ENCODE results near the gene KCNQ1OT1. TPM values are rescaled to one million over a fixed set of nuclear protein-coding genes. Genes with fewer than 3 reads are reported as not detected.
A peak's percentile ranks its signal among the peaks of the same experiment; 100 is the strongest.

Gene KCNQ1OT1
- total RNA-seq, 1 donor: 5.1 TPM

DNA sequence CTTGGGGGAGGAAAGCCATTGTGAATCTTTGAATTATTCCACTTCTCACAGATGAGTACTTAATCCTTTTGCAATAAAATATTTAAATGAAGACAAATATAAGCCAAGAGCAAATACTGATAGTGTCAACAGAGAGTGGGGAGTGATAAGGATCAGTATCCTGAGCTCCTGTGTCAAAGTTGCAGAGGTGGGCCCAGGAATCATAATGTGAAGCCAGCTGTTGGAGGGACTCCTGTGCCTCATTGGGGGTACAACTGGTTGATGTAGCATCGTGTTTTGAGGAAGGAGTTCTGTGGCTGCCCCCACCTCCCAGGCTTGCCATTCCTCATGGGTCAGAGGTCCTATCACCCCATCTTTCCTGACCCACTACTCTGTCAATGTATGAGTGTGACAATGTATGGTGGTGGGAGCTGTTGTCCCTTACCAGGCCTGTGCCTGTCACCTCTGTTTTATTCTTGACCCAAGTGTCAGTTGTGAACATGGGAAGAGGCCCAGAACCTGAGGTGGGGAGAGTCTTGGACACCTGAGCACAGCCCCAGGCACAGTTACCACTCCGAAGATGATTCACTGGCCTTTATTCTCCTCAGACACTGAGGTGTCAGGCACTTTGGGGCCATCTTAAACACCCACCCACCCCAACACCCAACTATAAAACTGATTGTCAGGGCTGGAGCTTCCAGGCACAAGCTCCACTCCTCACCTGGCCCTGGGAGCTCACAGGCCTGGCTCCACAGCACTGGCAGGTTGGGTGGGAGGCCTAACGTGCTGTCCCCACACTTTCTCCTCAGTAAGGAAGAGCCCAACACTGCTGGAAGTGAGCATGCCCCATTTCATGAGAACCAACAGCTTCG, 38.4 kb downstream of the KCNQ1OT1 start:
- no peak overlapping the region for H3K27ac ChIP-seq (ENCODE audit: low read depth, low read length)
- H3K4me2 ChIP-seq (ENCODE audit: insufficient read depth, low read length): no peak overlapping the region
- peaks cover 10% of the 10 kb centered on the region for H3K36me3 ChIP-seq (ENCODE audit: insufficient read depth, low read length)
- TF ChIP-seq, protein P1, sequence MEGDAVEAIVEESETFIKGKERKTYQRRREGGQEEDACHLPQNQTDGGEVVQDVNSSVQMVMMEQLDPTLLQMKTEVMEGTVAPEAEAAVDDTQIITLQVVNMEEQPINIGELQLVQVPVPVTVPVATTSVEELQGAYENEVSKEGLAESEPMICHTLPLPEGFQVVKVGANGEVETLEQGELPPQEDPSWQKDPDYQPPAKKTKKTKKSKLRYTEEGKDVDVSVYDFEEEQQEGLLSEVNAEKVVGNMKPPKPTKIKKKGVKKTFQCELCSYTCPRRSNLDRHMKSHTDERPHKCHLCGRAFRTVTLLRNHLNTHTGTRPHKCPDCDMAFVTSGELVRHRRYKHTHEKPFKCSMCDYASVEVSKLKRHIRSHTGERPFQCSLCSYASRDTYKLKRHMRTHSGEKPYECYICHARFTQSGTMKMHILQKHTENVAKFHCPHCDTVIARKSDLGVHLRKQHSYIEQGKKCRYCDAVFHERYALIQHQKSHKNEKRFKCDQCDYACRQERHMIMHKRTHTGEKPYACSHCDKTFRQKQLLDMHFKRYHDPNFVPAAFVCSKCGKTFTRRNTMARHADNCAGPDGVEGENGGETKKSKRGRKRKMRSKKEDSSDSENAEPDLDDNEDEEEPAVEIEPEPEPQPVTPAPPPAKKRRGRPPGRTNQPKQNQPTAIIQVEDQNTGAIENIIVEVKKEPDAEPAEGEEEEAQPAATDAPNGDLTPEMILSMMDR (IDR thresholded peaks at IDR 0.05; ENCODE audit: extremely low read depth, low read depth, low read length): no peak
- H3K4me1 ChIP-seq (ENCODE audit: insufficient read depth, low read length): no peaks in the 10 kb centered on the region
- DNase-seq (ENCODE audit: insufficient read length, low spot score, missing footprints): peak; percentile 73
- H2AFZ ChIP-seq (ENCODE audit: low read length): no peak overlapping the region
- H3K4me3 ChIP-seq (ENCODE audit: insufficient read depth, low read length): no peak overlapping the region
- peaks cover 2% of the 10 kb centered on the region for H3K79me2 ChIP-seq (ENCODE audit: insufficient read depth, low read length)
- H4K20me1 ChIP-seq (ENCODE audit: insufficient read depth, low read length): peaks cover 14% of the 10 kb centered on the region
- no peaks in the 10 kb centered on the region for H3K27me3 ChIP-seq (ENCODE audit: insufficient read depth, low read length)
- peaks cover 29% of the 10 kb centered on the region for H3K9me3 ChIP-seq (ENCODE audit: low read depth, low read length)

DNA sequence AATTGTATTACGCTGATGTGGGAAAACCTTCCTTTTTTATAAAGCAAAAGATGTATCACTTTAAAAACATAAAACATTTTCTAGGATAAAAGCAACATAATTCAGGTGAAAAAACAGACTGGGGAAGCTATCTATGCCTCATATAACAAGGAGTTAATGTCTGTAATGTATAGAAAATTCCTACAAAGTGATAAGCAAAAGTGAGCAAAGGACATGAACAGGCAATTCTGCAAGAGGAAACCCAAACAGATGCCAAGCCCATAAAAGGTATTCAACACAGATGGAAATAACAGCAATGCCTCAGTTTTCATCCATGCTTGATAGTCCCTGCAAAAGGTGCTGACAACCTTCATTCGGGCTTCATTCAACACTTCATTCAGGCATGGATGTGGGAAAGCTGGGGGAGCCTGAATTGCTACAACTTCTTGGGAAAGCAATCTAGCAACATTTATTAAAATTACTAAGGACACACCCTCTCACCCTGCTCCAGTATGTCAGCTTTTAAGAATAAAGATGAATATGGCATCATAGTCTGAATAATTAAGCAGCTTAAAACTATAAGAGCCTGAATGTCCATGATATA, 39.3 kb downstream of the KCNQ1OT1 start:
- Histone ChIP-seq H3K4me2 (ENCODE audit: insufficient read depth, low read length) (no peak overlapping the region), H2AFZ (ENCODE audit: low read length) (no peak overlapping the region), H3K36me3 (ENCODE audit: insufficient read depth, low read length) (peaks cover 10% of the 10 kb centered on the region), H3K27me3 (ENCODE audit: insufficient read depth, low read length) (no peaks in the 10 kb centered on the region), H3K9me3 (ENCODE audit: low read depth, low read length) (peaks cover 29% of the 10 kb centered on the region), H3K27ac (ENCODE audit: low read depth, low read length) (no peak overlapping the region), H4K20me1 (ENCODE audit: insufficient read depth, low read length) (peaks cover 13% of the 10 kb centered on the region), H3K4me1 (ENCODE audit: insufficient read depth, low read length) (no peaks in the 10 kb centered on the region), H3K4me3 (ENCODE audit: insufficient read depth, low read length) (no peak overlapping the region), H3K79me2 (ENCODE audit: insufficient read depth, low read length) (peaks cover 2% of the 10 kb centered on the region)
- peak; percentile 47 for DNase-seq (ENCODE audit: insufficient read length, low spot score, missing footprints)
- TF ChIP-seq, protein P1 (IDR thresholded peaks at IDR 0.05; ENCODE audit: extremely low read depth, low read depth, low read length): no peak

DNA sequence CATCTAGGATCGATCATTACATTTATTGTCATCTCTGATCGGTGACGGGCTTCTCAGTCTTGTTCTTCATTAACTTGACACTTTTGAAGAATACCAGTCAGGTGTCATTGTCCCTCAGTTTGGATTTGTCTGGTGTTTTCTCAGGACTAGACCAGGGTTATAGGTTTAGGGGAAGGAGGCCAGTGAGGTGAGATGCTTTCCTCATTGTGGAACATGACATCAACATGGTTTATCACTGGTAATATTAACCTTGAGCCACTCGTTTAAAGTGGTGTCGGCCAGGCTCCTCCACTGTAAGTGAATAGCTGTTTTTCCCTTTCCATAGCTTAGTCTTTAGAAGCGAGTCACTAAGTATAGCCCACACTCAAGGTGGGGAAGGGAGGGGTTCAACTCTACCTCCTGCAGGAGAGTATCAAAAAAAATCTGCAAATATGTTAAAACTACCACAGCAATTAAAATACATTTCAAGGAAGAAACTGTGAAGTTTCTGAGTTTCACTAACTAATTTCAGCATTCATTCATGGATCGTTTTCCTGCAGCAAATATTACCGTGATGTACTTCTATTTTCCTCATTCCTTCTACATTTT, 42.0 kb downstream of the KCNQ1OT1 start:
- Histone ChIP-seq H3K4me1 (ENCODE audit: insufficient read depth, low read length) (no peaks in the 10 kb centered on the region), H3K36me3 (ENCODE audit: insufficient read depth, low read length) (peaks cover 3% of the 10 kb centered on the region), H4K20me1 (ENCODE audit: insufficient read depth, low read length) (no peaks in the 10 kb centered on the region), H2AFZ (ENCODE audit: low read length) (no peak overlapping the region), H3K9me3 (ENCODE audit: low read depth, low read length) (peaks cover 28% of the 10 kb centered on the region), H3K27me3 (ENCODE audit: insufficient read depth, low read length) (no peaks in the 10 kb centered on the region), H3K79me2 (ENCODE audit: insufficient read depth, low read length) (no peaks in the 10 kb centered on the region), H3K4me3 (ENCODE audit: insufficient read depth, low read length) (no peak overlapping the region), H3K4me2 (ENCODE audit: insufficient read depth, low read length) (no peak overlapping the region), H3K27ac (ENCODE audit: low read depth, low read length) (no peak overlapping the region)
- no peak for DNase-seq (ENCODE audit: insufficient read length, low spot score, missing footprints)
- TF ChIP-seq, protein P1 (IDR thresholded peaks at IDR 0.05; ENCODE audit: extremely low read depth, low read depth, low read length): no peak

DNA sequence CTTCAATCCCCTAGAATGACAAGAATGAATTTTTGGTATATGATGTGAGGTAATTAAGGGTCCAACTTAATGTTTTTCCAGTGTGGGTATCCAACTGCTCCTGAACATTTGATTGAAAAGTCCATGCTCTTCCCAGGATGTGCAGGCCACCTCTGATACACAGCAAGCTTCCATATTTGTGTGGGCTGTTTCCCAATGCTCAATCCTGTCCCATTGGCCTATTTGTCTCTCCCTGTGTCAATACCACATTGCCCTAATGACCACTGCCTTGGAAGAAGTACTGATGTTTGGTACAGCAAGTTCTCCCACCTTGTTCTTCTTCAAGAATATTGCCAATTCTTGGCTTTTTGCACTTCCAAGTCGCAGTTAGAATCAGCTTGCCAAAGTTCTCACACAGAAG, 42.9 kb downstream of the KCNQ1OT1 start:
- no peaks in the 10 kb centered on the region for H3K4me1 ChIP-seq (ENCODE audit: insufficient read depth, low read length)
- H3K36me3 ChIP-seq (ENCODE audit: insufficient read depth, low read length): no peaks in the 10 kb centered on the region
- no peak overlapping the region for H2AFZ ChIP-seq (ENCODE audit: low read length)
- peaks cover 32% of the 10 kb centered on the region for H3K9me3 ChIP-seq (ENCODE audit: low read depth, low read length)
- no peak overlapping the region for H3K27ac ChIP-seq (ENCODE audit: low read depth, low read length)
- no peak overlapping the region for H3K4me2 ChIP-seq (ENCODE audit: insufficient read depth, low read length)
- no peaks in the 10 kb centered on the region for H3K27me3 ChIP-seq (ENCODE audit: insufficient read depth, low read length)
- no peaks in the 10 kb centered on the region for H4K20me1 ChIP-seq (ENCODE audit: insufficient read depth, low read length)
- TF ChIP-seq, protein P1 (IDR thresholded peaks at IDR 0.05; ENCODE audit: extremely low read depth, low read depth, low read length): no peak
- H3K79me2 ChIP-seq (ENCODE audit: insufficient read depth, low read length): no peaks in the 10 kb centered on the region
- no peak overlapping the region for H3K4me3 ChIP-seq (ENCODE audit: insufficient read depth, low read length)
- DNase-seq (ENCODE audit: insufficient read length, low spot score, missing footprints): no peak

All from osteoblast (primary cell).